ENCODE results near the gene BRINP1. TPM values are rescaled to one million over a fixed set of nuclear protein-coding genes. Genes with fewer than 3 reads are reported as not detected.
"Not testable (repeated sequence)": the region's sequence is repeated elsewhere in the genome, so short reads cannot be mapped to it uniquely, and the experiment has no call there.

BRINP1 gene
- total RNA-seq, 2 experiments from 2014 or later: not detected

- H3K36me3 Mint-ChIP-seq (ENCODE audit: low read depth): no peaks in the 10 kb centered on the region
- no peak overlapping the region for H3K27ac Mint-ChIP-seq
- H3K4me3 Mint-ChIP-seq: no peak overlapping the region
- no peaks in the 10 kb centered on the region for H3K4me1 Mint-ChIP-seq
- peaks cover 4% of the 10 kb centered on the region for H3K9me3 Mint-ChIP-seq
- H3K27me3 Mint-ChIP-seq: no peaks in the 10 kb centered on the region
- ChIA-PET POLR2A (no interaction called here), CTCF (no interaction called here)
- DNase-seq: no peak
Measured at GRCh38 chr9:119180897-119181296, 188.3 kb downstream of the BRINP1 start.

- CTCF ChIA-PET: no interaction called here
- no peak overlapping the region for H3K27ac Mint-ChIP-seq
- DNase-seq: no peak
- H3K36me3 Mint-ChIP-seq (ENCODE audit: low read depth): no peaks in the 10 kb centered on the region
- peaks cover 4% of the 10 kb centered on the region for H3K9me3 Mint-ChIP-seq
- H3K4me1 Mint-ChIP-seq: no peaks in the 10 kb centered on the region
- no peak overlapping the region for H3K4me3 Mint-ChIP-seq
- H3K27me3 Mint-ChIP-seq: no peaks in the 10 kb centered on the region
- POLR2A ChIA-PET: no interaction called here
Measured at GRCh38 chr9:119179701-119180100, 189.5 kb downstream of the BRINP1 start.

- POLR2A ChIA-PET: no interaction called here
- H3K4me1 Mint-ChIP-seq: no peaks in the 10 kb centered on the region
Measured at GRCh38 chr9:119177196-119177595, 192.0 kb downstream of the BRINP1 start.

GRCh38 chr9:119175581-119175980 lies 193.7 kb downstream of the BRINP1 start:
- Mint-ChIP-seq H3K4me1 (no peaks in the 10 kb centered on the region), H3K36me3 (ENCODE audit: low read depth) (no peaks in the 10 kb centered on the region), H3K4me3 (no peak overlapping the region), H3K9me3 (peaks cover 4% of the 10 kb centered on the region), H3K27me3 (no peaks in the 10 kb centered on the region), H3K27ac (no peak overlapping the region)
- CTCF ChIA-PET: no interaction called here
- POLR2A ChIA-PET: no interaction called here
- DNase-seq: no peak

More at GRCh38 chr9:119177196-119177595, 192.0 kb downstream of the BRINP1 start:
- Mint-ChIP-seq H3K27ac (no peak overlapping the region), H3K27me3 (no peaks in the 10 kb centered on the region), H3K9me3 (peaks cover 4% of the 10 kb centered on the region), H3K4me3 (no peak overlapping the region), H3K36me3 (ENCODE audit: low read depth) (no peaks in the 10 kb centered on the region)
- CTCF ChIA-PET: no interaction called here
- no peak for DNase-seq

GRCh38 chr9:119169222-119169621 lies 200.0 kb downstream of the BRINP1 start:
- H3K36me3 Mint-ChIP-seq (ENCODE audit: low read depth); H3K4me1 Mint-ChIP-seq; H3K27ac Mint-ChIP-seq; H3K27me3 Mint-ChIP-seq; CTCF ChIA-PET; DNase-seq; POLR2A ChIA-PET; H3K9me3 Mint-ChIP-seq; H3K4me3 Mint-ChIP-seq: not testable (repeated sequence)

- no peak for DNase-seq
- ChIA-PET POLR2A (no interaction called here), CTCF (no interaction called here)
- Mint-ChIP-seq H3K4me1 (no peaks in the 10 kb centered on the region), H3K27ac (no peak overlapping the region), H3K9me3 (peaks cover 10% of the 10 kb centered on the region), H3K4me3 (no peak overlapping the region), H3K36me3 (ENCODE audit: low read depth) (no peaks in the 10 kb centered on the region), H3K27me3 (no peaks in the 10 kb centered on the region)
Measured at GRCh38 chr9:119167876-119168275, 201.4 kb downstream of the BRINP1 start.

- no peak overlapping the region for H3K27ac Mint-ChIP-seq
- no peaks in the 10 kb centered on the region for H3K27me3 Mint-ChIP-seq
- no peaks in the 10 kb centered on the region for H3K4me1 Mint-ChIP-seq
- ChIA-PET CTCF (no interaction called here), POLR2A (no interaction called here)
- DNase-seq: no peak
- no peak overlapping the region for H3K4me3 Mint-ChIP-seq
- H3K9me3 Mint-ChIP-seq: peaks cover 10% of the 10 kb centered on the region
- no peaks in the 10 kb centered on the region for H3K36me3 Mint-ChIP-seq (ENCODE audit: low read depth)
Measured at GRCh38 chr9:119167267-119167666, 202.0 kb downstream of the BRINP1 start.

GRCh38 chr9:119166096-119166495 lies 203.1 kb downstream of the BRINP1 start:
- H3K9me3 Mint-ChIP-seq: peaks cover 10% of the 10 kb centered on the region

GRCh38 chr9:119165131-119165530 lies 204.1 kb downstream of the BRINP1 start:
- no peaks in the 10 kb centered on the region for H3K36me3 Mint-ChIP-seq (ENCODE audit: low read depth)
- H3K4me1 Mint-ChIP-seq: no peaks in the 10 kb centered on the region
- POLR2A ChIA-PET: no interaction called here
- CTCF ChIA-PET: no interaction called here
- no peaks in the 10 kb centered on the region for H3K27me3 Mint-ChIP-seq
- no peak overlapping the region for H3K4me3 Mint-ChIP-seq
- H3K9me3 Mint-ChIP-seq: peaks cover 10% of the 10 kb centered on the region
- H3K27ac Mint-ChIP-seq: no peak overlapping the region
- DNase-seq: no peak

More at GRCh38 chr9:119166096-119166495, 203.1 kb downstream of the BRINP1 start:
- Mint-ChIP-seq H3K4me1 (no peaks in the 10 kb centered on the region), H3K4me3 (no peak overlapping the region), H3K27me3 (no peaks in the 10 kb centered on the region), H3K27ac (no peak overlapping the region), H3K36me3 (ENCODE audit: low read depth) (no peaks in the 10 kb centered on the region)
- DNase-seq: no peak
- CTCF ChIA-PET: no interaction called here
- POLR2A ChIA-PET: no interaction called here

- ChIA-PET CTCF (no interaction called here), POLR2A (no interaction called here)
- no peak for DNase-seq
- no peaks in the 10 kb centered on the region for H3K4me1 Mint-ChIP-seq
- H3K36me3 Mint-ChIP-seq (ENCODE audit: low read depth): no peaks in the 10 kb centered on the region
- peaks cover 10% of the 10 kb centered on the region for H3K9me3 Mint-ChIP-seq
- no peak overlapping the region for H3K4me3 Mint-ChIP-seq
- no peak overlapping the region for H3K27ac Mint-ChIP-seq
- no peaks in the 10 kb centered on the region for H3K27me3 Mint-ChIP-seq
Measured at GRCh38 chr9:119164716-119165115, 204.5 kb downstream of the BRINP1 start.

- POLR2A ChIA-PET: no interaction called here
- Mint-ChIP-seq H3K27ac (no peak overlapping the region), H3K9me3 (peaks cover 4% of the 10 kb centered on the region), H3K27me3 (no peaks in the 10 kb centered on the region), H3K36me3 (ENCODE audit: low read depth) (no peaks in the 10 kb centered on the region), H3K4me1 (no peaks in the 10 kb centered on the region), H3K4me3 (no peak overlapping the region)
- no peak for DNase-seq
- CTCF ChIA-PET: no interaction called here
Measured at GRCh38 chr9:119160551-119160950, 208.7 kb downstream of the BRINP1 start.

GRCh38 chr9:119159386-119159785 lies 209.8 kb downstream of the BRINP1 start:
- no peaks in the 10 kb centered on the region for H3K36me3 Mint-ChIP-seq (ENCODE audit: low read depth)
- POLR2A ChIA-PET: no interaction called here
- no peak overlapping the region for H3K4me3 Mint-ChIP-seq

GRCh38 chr9:119157196-119157595 lies 212.0 kb downstream of the BRINP1 start:
- peaks cover 4% of the 10 kb centered on the region for H3K9me3 Mint-ChIP-seq
- H3K27me3 Mint-ChIP-seq: no peaks in the 10 kb centered on the region
- no peak for DNase-seq
- CTCF ChIA-PET: no interaction called here
- H3K36me3 Mint-ChIP-seq (ENCODE audit: low read depth): no peaks in the 10 kb centered on the region
- H3K4me1 Mint-ChIP-seq: no peaks in the 10 kb centered on the region
- H3K4me3 Mint-ChIP-seq: no peak overlapping the region
- no peak overlapping the region for H3K27ac Mint-ChIP-seq
- POLR2A ChIA-PET: no interaction called here

More at GRCh38 chr9:119159386-119159785, 209.8 kb downstream of the BRINP1 start:
- Mint-ChIP-seq H3K27me3 (no peaks in the 10 kb centered on the region), H3K9me3 (peaks cover 4% of the 10 kb centered on the region), H3K27ac (no peak overlapping the region), H3K4me1 (no peaks in the 10 kb centered on the region)
- CTCF ChIA-PET: no interaction called here
- no peak for DNase-seq

- DNase-seq: no peak
- Mint-ChIP-seq H3K4me1 (no peaks in the 10 kb centered on the region), H3K9me3 (peaks cover 4% of the 10 kb centered on the region), H3K27ac (no peak overlapping the region), H3K4me3 (no peak overlapping the region), H3K27me3 (no peaks in the 10 kb centered on the region), H3K36me3 (ENCODE audit: low read depth) (no peaks in the 10 kb centered on the region)
- ChIA-PET CTCF (no interaction called here), POLR2A (no interaction called here)
Measured at GRCh38 chr9:119156354-119156753, 212.9 kb downstream of the BRINP1 start.

GRCh38 chr9:119154527-119154926 lies 214.7 kb downstream of the BRINP1 start:
- ChIA-PET CTCF (no interaction called here), POLR2A (no interaction called here)
- H3K9me3 Mint-ChIP-seq: peaks cover 7% of the 10 kb centered on the region
- H3K27ac Mint-ChIP-seq: no peak overlapping the region
- no peak overlapping the region for H3K4me3 Mint-ChIP-seq
- DNase-seq: no peak
- no peaks in the 10 kb centered on the region for H3K36me3 Mint-ChIP-seq (ENCODE audit: low read depth)
- H3K27me3 Mint-ChIP-seq: no peaks in the 10 kb centered on the region
- H3K4me1 Mint-ChIP-seq: no peaks in the 10 kb centered on the region
